A673 (cell line): ENCODE data around the gene STX3.

Source experiments
- CTCF ChIP-seq: fragments of 300-800, 200-600 bp; sonication (generic); conservative IDR thresholded peaks from 2 replicates; pipeline ENCODE4 v1.5.1; 2017; ENCODE audit warnings: low read depth, mild to moderate bottlenecking, antibody characterized with exemption, low read length, moderate library complexity, mixed read lengths
- EZH2 ChIP-seq: fragments of 200-600 bp; sonication (generic); IDR thresholded peaks from 2 replicates; pipeline ENCODE4 v1.6.1; 2017; ENCODE audit warnings: borderline replicate concordance, low read depth, mild to moderate bottlenecking, mixed read lengths, antibody characterized with exemption, low read length; ENCODE audit not compliant: poor library complexity, severe bottlenecking

- TF ChIP-seq CTCF (no peak), EZH2 (no peak)
Observed at GRCh38 chr11:59815754-59816153, 60.6 kb downstream of the STX3 start.
